Ovary (tissue), 9 donors: ENCODE data around the gene GJB5. TPM values are rescaled to one million over a fixed set of nuclear protein-coding genes. Genes with fewer than 3 reads are reported as not detected.

Source experiments
- DNase-seq, 5 donors: peaks; one replicate each; pipeline ENCODE4 v3.0.0-alpha.2; 2019 to 2020
- H3K27ac ChIP-seq, 2 donors: fragments of 200-600 bp; one replicate each; pipeline versions ENCODE4 v1.5.1 to v1.8.0; 2019 to 2022
- H3K27me3 ChIP-seq: fragments of 200-600 bp; one replicate; pipeline ENCODE4 v1.8.0; 2022
- H3K36me3 ChIP-seq: fragments of 200-600 bp; sonication (generic); one replicate; pipeline ENCODE4 v1.5.1; 2019
- H3K4me1 ChIP-seq: one replicate; pipeline ENCODE4 v1.8.1; 2013; ENCODE audit warnings: mild to moderate bottlenecking, moderate library complexity; ENCODE audit not compliant: insufficient read depth
- H3K4me3 ChIP-seq: fragments of 200-600 bp; sonication (generic); one replicate; pipeline ENCODE4 v1.5.1; 2017
- H3K9me3 ChIP-seq, 2 donors: fragments of 200-600 bp in 1 of 2; sonication (generic) in 1 of 2; one replicate each; pipeline versions ENCODE4 v1.5.1 to v1.8.1; 2013 to 2019; ENCODE audit warnings: mild to moderate bottlenecking in 1 of 2, moderate library complexity in 1 of 2
- EP300 ChIP-seq: sonication (generic); formaldehyde crosslinking; IDR thresholded peaks from one replicate; pipeline ENCODE4 v1.6.1; 2017; ENCODE audit warnings: antibody characterized with exemption
- POLR2A ChIP-seq: fragments of 450-650 bp; IDR thresholded peaks from one replicate; pipeline ENCODE4 v1.6.1; 2017; ENCODE audit warnings: antibody characterized with exemption, mild to moderate bottlenecking, moderate library complexity
- WGBS, 3 donors: extraction: QIAGEN DNeasy Blood & Tissue Kit in 1 of 3; methylation state at CpG; one replicate each; pipeline versions ENCODE4 v1.1.5 to v1.1.7; 2013 to 2017; 5-methylcytosine and 5-hydroxymethylcytosine counted together
- intact Hi-C, 4 donors: fragments of 100-400 bp; cut with DNase I; formaldehyde crosslinking; loops; one replicate each; pipeline versions ENCODE4 v1.11.0 to v1.15.1; 2022 to 2023
- polyA plus RNA-seq, 2 donors: library from polyadenylated mRNA; stranded (reverse); fragments of 200-250 nt in 1 of 2; fragments of 350-450 nt in 1 of 2; fragmentation: Illumina TruSeq in 1 of 2; extraction: RNeasy Lipid Tissue Mini Kit (QIAGEN cat#74804) in 1 of 2; gene quantifications; one replicate each; pipeline ENCODE4 v1.2.3, GENCODE V29; 2013 to 2014
- total RNA-seq, 7 donors: library from RNA; depleted of rRNA in 2 of 7; stranded (reverse); fragments of >200 nt in 2 of 7; fragmentation: NEBNext Ultra II Directional in 3 of 7; extraction: Animal tissue kit (Norgen Biotek cat#: 25700) in 3 of 7; gene quantifications; one replicate each; pipeline versions ENCODE4 v1.1.0 to v1.2.4, GENCODE V29; 2016 to 2023
- TF ChIP-seq, protein P1 (sequence below), 3 donors: fragments of 450-650 bp in 2 of 3; fragments of 200-600 bp in 1 of 3; IDR thresholded peaks; one replicate each; pipeline versions ENCODE4 v1.5.1 to v1.8.0; 2016 to 2022; ENCODE audit warnings: antibody characterized with exemption in 3 of 3, mild to moderate bottlenecking in 1 of 3
- donor health status: DM: no; HTN: no; CAD: no; lungs with moderate emphysema.
- donor health status: DM: no; HTN: no; CAD: no.
- donor health status: Bipolar disorder and iron deficiency.
- donor health status: DM: yes; HTN: yes; CAD: no.
- donor health status: DM: no; HTN: no; CAD: no.
- donor health status: DM: yes; HTN: yes; CAD: no.

Gene GJB5
- total and polyA plus RNA-seq, 9 donors = not detected

DNA sequence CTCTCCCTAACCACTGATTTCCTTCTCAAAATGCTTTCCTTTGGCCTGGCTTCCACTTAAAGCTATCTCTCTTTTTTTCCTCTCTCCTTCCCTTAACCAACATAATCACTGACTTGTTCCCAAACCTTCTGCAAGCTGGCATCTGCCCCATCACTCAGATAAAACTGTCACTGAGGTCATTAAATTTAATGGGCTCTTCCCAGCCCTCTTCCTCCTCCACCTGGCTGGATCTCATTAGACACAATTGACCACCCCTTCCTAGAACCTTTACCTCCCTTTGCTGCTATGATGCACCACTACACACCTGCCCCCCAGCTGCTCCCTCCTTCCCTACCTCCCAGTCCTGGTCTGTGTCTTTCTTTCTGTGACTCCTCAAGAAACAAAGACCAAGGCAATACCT, 44.0 kb upstream of the GJB5 start:
- TF ChIP-seq POLR2A = no peak
- TF ChIP-seq, protein P1, sequence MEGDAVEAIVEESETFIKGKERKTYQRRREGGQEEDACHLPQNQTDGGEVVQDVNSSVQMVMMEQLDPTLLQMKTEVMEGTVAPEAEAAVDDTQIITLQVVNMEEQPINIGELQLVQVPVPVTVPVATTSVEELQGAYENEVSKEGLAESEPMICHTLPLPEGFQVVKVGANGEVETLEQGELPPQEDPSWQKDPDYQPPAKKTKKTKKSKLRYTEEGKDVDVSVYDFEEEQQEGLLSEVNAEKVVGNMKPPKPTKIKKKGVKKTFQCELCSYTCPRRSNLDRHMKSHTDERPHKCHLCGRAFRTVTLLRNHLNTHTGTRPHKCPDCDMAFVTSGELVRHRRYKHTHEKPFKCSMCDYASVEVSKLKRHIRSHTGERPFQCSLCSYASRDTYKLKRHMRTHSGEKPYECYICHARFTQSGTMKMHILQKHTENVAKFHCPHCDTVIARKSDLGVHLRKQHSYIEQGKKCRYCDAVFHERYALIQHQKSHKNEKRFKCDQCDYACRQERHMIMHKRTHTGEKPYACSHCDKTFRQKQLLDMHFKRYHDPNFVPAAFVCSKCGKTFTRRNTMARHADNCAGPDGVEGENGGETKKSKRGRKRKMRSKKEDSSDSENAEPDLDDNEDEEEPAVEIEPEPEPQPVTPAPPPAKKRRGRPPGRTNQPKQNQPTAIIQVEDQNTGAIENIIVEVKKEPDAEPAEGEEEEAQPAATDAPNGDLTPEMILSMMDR (IDR thresholded peaks at IDR 0.05) = no peak
- no peak for TF ChIP-seq EP300
- no peaks in the 10 kb centered on the region for H3K4me1 ChIP-seq
- H3K36me3 ChIP-seq = no peaks in the 10 kb centered on the region
- no peaks in the 10 kb centered on the region for H3K27me3 ChIP-seq
- no peaks in the 10 kb centered on the region for H3K9me3 ChIP-seq
- intact Hi-C loops = no loop called here
- DNase-seq = no peak
- no peak overlapping the region for H3K4me3 ChIP-seq
- no peak overlapping the region for H3K27ac ChIP-seq

DNA sequence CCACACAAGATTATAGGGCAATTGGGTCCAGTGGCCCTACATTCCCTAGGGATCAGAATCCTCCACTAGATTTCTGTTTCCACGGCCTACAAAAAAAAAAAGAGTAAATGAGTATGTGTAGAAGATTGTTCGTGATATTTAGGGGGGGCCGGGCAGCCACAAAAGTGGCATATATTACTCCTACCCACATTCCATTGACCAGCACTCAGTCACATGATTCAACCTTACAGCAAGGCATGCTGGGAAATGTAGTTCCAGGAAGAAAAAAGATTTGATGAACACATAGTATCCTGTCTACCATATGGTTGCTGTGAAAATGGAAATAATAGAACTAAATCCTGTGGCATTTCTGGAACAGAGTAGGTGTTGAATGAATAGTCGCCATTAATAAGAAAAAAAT, 43.4 kb upstream of the GJB5 start:
- intact Hi-C loops = no loop called here
- no peaks in the 10 kb centered on the region for H3K36me3 ChIP-seq
- H3K27me3 ChIP-seq = no peaks in the 10 kb centered on the region
- no peaks in the 10 kb centered on the region for H3K9me3 ChIP-seq
- DNase-seq = no peak
- H3K4me3 ChIP-seq = no peak overlapping the region
- no peaks in the 10 kb centered on the region for H3K4me1 ChIP-seq
- TF ChIP-seq, protein P1 (IDR thresholded peaks at IDR 0.05) = no peak
- TF ChIP-seq POLR2A = no peak
- TF ChIP-seq EP300 = no peak
- no peak overlapping the region for H3K27ac ChIP-seq
- WGBS, 3 donors = 73 to 81% (median 75%) methylated on average over 4 of the region's 4 CpGs

DNA sequence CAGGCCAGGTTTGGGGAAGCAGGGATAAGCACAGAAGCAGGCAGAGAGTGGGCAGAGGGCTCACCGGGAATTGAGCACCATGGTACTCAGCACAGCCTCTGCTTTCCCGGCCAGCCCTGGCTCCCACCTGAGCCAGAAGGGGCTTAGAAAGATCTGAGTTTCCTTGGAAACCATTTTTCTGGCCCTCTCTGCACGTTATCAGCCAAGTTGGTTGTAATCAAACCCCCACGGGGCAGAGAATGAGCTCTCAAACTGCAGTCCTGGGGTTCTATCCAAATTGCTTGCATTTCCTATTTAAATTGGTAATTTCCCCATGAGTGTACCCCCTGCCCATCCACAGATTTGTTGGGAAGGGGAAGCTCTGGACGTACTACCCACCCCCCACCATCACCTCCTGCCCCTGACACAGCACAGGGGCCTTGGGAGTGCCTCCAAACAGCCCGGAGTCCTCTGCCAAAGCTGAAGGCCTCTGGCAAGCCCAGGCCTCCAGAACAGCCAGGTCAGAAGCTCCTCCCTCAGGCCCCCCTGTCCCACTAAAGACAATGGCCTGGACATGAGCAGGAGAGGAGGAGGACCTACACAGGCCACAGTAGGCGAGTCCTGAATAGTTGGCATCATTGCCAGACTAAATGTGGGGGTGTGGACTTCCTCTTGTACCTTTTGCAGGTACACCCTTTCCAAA, 42.7 kb upstream of the GJB5 start:
- TF ChIP-seq, protein P1 (IDR thresholded peaks at IDR 0.05) = no peak
- TF ChIP-seq EP300 (no peak), POLR2A (no peak)
- Histone ChIP-seq H3K27ac (no peak overlapping the region), H3K9me3 (no peaks in the 10 kb centered on the region), H3K4me1 (no peaks in the 10 kb centered on the region), H3K36me3 (no peaks in the 10 kb centered on the region), H3K4me3 (no peak overlapping the region), H3K27me3 (no peaks in the 10 kb centered on the region)
- intact Hi-C loops = no loop called here
- 14 to 19% (median 15%) methylated on average over 7 of the region's 7 CpGs for WGBS, 3 donors
- peak in 3 of 5 donors; percentile 34 to 47 (median 41) for DNase-seq

DNA sequence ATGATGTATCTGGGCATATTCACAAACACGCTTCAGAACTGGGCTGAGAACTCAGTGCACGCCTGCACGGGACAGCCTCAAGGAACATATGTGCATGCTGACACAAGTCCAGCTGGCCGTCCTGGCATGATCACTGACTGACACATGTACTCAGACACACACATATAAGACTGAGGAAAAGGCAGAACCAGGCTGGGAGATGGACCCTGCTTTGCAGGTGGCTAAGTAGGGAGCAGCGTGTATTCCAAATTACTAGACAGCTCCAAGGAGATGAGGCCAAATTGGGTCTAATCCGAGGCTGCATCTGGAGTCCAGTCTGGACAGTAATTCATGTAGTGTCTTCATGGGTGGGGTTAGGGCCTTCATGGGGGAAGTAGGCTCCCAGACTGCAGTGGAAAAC, 41.4 kb upstream of the GJB5 start:
- intact Hi-C loops = no loop called here
- TF ChIP-seq, protein P1 (IDR thresholded peaks at IDR 0.05) = no peak
- TF ChIP-seq POLR2A (no peak), EP300 (no peak)
- Histone ChIP-seq H3K27ac (no peak overlapping the region), H3K4me1 (no peaks in the 10 kb centered on the region), H3K36me3 (no peaks in the 10 kb centered on the region), H3K9me3 (no peaks in the 10 kb centered on the region), H3K27me3 (no peaks in the 10 kb centered on the region), H3K4me3 (no peak overlapping the region)
- no peak for DNase-seq
- WGBS, 3 donors = 52 to 62% (median 61%) methylated on average over 6 of the region's 6 CpGs
